DMS 273 treated with DMSO at 0.1 percent for 48 hours (cell line): ENCODE measurements around the gene TEKT5.
A peak's percentile ranks its signal among the peaks of the same experiment; 100 is the strongest.
"Not testable (repeated sequence)": the region's sequence is repeated elsewhere in the genome, so short reads cannot be mapped to it uniquely, and the experiment has no call there.

ENCODE experiments used
- DNase-seq: peaks from one replicate; lab custom pipeline; 2025; lab: John Stamatoyannopoulos, UW

Gene TEKT5

DNA sequence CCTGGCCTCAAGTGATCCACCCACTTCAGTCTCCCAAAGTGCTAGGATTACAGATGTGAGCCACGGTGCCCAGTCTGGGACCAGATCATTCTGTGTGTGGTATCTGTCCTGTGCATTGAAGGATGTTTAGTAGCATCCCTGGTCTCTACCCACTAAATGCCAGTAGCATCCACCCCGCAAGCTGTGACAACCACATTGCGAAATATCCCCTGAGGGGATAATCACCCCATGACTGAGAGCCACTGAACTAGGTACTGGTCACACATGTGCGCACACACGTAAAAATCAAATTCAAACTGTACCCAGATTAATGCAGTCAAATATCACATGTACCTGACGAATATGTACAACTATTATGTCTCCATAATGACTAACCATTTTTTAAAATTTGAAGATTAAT is 35.8 kb downstream of the TEKT5 start:
- no peak for DNase-seq

DNA sequence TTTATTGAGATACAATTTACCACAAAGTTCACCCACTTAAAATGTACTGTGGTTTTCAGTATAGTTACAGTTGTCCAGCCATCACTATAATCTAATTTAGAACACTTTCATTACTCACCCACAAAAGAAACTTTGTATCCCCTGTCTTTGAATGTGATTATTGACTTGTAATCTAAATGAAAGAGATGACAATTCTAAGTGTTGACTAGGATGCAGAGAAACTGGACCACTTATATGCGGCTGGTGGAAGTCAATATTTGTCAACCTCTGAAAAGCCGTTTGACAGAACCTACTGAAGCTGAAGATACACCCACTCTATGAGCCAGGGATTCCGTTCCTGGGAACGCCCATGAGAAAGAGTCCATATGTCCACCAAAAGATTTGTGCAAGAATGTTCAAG is 36.8 kb downstream of the TEKT5 start:
- DNase-seq, result no peak

- DNase-seq, result no peak
These were observed 38.1 kb downstream of the TEKT5 start for GRCh38 chr16:10656618-10657017.

- DNase-seq, result no peak
These were observed 39.2 kb downstream of the TEKT5 start for GRCh38 chr16:10655415-10655977.

- no peak for DNase-seq
These were observed 39.9 kb downstream of the TEKT5 start for GRCh38 chr16:10654592-10655414.

DNA sequence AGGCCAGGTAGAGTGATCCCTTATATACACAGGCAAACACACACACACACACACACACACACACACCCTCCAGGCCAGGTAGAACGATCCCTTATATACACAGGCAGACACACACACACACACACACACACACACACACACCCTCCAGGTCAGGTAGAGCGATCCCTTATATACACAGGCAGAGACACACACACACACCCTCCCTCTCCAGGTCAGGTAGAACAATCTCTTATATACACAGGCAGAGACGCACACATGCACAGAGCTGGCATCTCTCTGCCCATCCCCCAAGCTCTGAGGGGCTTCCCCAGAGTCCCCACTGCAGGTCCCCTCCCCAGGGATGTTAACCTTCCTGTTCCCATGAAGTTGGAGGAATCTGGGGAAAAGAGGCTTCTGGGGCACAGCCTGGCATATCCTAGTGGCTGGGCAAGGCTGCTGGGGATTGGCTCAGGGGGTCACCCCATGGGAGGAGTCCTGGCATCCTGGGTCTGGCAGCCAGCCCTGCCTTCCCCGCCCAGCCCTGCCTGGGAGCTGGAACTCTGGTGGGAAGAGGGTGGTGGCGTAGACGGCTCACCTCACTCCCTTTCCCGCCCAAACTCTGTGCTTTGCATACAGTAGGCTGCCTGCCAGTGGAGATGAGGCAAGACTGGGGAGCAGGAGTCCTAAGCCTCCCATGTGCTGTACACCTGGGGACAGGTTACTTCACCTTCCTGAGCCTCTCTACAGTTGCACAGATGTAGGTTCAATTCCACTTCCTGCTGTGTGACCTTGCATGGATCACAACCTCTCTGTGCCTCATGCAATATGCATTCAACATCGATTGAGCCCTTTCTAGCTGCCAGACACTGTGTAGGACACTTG is 41.8 kb downstream of the TEKT5 start:
- peak; percentile 60 for DNase-seq

GRCh38 chr16:10649098-10649497 is 45.6 kb downstream of the TEKT5 start:
- DNase-seq, result not testable (repeated sequence)

DNA sequence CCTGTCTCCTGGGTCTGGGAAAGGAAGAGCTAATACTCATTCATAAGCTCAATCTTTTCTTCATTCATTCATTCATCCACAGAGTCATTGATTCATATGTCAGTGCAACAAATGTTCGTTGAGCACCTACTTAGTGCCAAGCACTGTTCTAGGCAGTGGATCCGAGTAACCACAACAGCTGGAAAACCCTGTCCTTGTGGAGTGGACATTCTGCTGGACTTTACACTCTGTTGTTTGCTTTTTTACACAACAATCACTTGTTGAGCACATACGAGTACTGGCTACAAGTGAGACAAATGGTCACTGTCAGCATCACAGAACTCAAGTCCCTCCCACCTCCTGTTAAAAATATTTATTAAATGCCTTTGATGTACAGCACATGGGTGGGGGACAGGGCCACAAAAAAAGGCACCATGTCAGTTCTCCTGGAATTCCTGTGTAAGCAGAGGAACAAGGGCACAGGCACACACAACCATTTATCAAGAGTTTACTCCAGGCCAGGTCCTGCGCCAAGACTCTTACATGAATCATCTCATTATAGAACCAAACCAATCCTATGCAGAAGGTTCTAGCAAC is 46.9 kb downstream of the TEKT5 start:
- DNase-seq, result no peak

DNA sequence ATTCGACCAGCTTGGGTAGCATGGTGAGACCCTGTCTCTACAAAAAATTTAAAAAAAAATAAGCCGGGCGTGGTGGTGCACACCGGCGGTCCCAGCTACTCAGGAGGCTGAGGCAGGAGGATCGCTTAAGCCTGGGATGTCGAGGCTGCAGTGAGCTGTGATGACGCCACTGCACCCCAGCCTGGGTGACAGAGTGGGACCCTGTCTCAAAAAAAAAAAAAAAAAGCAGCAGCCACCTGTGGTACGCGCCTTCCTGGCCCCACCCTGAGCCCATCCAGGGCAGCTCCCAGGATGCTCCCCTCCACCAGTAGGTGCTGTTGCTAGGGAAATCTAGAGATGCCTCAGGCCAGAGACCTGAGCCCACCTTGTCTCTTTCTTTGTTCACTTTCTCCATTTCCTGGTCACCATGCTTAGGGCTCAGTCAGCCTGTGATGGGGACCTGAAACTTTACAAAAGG is 47.4 kb downstream of the TEKT5 start:
- DNase-seq, result no peak

DNA sequence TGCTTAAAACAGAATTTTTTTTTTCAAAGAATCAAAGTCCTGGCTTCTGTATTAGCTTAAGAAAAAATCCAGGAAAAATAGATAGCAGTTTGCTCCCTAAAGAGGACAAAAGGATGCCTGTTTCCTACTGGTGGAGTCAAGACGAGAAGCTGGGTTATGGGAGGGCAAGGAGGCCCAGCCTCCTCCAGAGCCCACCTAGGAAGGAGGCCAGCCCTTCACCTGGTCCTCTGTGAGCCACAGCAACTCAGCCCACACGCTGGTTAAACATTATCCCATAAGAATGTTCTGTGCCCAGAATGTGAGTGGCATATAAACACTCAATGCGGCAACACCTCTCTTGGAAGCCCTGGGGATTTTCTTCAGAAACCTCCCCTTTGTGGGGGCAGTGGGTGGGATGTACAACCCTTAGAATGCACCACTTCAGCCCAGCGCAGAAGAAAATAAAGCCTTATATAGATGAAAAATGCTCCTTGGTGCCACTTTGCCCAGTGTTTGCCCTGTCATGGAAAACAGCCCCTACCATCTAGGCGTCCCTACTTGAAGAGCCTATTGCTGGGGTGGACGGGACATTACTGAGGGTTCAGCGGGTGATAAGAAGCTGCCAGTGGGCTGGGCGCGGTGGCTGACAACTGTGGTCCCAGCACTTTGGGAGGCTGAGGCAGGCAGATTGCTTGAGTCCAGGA is 48.0 kb downstream of the TEKT5 start:
- no peak for DNase-seq

DNA sequence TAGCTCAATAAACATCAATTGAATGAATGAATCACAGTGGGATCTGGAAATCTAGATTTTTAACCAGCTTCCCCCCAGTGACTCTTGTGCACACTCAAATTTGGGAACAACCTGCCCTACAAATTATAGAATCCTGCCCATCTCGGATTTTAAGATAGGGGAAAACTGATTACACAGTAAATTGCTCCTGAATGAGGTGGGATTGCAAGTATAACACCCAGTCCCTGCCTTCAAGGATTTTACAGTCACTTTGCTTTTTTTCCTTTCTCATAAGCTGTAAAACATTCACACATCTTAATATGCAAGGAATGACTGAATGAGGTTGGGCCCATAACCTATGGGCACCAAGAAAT is 48.5 kb downstream of the TEKT5 start:
- DNase-seq, result no peak

GRCh38 chr16:10644092-10644491 is 50.6 kb downstream of the TEKT5 start:
- DNase-seq, result no peak

GRCh38 chr16:10642964-10643363 is 51.8 kb downstream of the TEKT5 start:
- DNase-seq, result no peak

- no peak for DNase-seq
These were observed 52.5 kb downstream of the TEKT5 start for GRCh38 chr16:10641953-10642949.

GRCh38 chr16:10641555-10641952 is 53.2 kb downstream of the TEKT5 start:
- no peak for DNase-seq

GRCh38 chr16:10640934-10641333 is 53.8 kb downstream of the TEKT5 start:
- DNase-seq, result no peak

DNA sequence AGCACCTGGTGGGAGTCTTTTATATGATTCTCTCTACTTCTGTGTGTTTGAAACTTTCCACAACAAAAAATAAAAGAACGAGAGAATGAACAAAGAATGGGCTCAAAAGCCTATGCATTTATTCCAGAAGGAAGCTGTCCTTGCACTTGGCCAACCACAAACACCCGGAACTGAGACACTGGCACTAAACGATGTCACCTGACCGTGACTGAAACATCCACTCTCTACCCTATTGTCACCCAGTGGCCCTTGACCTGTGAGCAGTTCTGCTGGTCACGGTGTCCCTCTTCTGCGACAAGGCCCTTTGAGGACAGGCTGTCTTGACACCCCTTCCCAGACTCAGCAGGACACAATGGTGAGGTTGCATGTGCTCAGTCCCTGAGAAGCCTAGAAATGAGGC is 56.6 kb downstream of the TEKT5 start:
- no peak for DNase-seq

DNA sequence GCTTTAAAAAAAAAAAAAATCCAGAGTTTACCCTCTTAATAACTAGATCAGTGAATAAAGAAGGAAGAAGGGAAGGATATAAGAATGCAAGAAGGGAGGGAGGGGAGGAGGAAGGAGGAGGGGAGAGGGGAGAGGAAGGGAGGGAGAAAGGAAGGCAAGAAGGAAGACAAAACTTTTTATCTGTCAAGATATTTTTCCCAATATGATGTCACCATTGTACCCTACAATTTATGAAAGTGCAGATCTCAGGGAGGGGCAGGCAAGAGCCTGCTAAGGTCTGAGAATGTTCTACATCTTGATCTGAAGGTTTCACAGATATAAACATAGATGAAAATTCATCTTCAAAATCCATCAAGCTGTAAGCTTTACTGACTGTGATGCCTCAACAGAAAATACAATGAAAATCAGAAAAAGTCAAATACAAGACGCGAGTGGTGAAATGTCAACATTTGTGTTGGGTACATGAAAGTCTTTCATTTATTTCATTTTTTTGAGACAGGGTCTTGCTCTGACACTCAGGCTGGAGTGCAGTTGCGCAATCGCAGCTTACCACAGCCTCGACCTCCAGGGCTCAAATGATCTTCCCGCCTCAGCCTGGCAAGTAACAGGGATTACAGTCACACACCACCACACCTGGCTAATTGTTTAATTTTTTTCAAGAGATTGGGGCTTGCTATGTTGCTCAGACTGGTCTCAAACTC is 57.2 kb downstream of the TEKT5 start:
- DNase-seq, result no peak

DNA sequence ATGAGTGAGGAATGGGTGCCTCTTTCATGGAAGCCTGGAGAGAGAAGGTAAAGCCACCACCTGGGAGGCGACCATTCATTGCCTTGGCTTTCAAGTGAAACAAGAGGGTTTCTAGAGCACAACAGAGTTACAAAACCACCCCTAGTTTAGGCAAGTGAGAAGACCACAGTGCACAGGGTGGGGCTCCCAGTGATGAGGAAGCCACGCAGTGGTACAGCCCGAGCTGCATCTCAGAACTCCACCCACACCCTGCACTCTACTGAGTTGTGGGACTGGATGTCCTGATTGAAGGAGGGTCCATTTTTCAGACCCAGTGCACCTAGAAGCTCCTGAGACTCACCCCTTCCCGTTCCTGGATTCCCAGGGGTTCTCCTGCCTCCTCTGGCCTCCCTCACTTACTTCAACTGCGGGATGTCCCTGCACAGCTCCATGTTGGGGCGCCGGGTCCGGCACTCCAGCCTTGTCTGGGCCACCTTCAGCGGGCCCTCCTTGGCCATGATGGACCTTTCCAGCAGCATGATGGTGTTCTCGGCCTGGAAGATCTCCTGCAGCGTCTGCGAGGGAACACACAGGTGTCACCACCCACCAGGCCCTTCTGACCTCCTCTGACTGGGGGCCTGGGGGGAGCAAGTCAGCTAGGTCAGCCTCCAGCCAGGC is 59.2 kb downstream of the TEKT5 start:
- DNase-seq, result no peak
